H9 (cell line): ENCODE results near the gene MCFD2. TPM values are rescaled to one million over a fixed set of nuclear protein-coding genes. Genes with fewer than 3 reads are reported as not detected.

Experiments
- DNase-seq: peaks from one replicate; pipeline ENCODE4 v3.0.0-alpha.2; 2017
- H2AFZ ChIP-seq: one replicate; pipeline ENCODE4 v1.6.1; 2013; ENCODE audit warnings: mild to moderate bottlenecking, low read length, control low read depth, moderate library complexity
- H2AK5ac ChIP-seq: 2 replicates; pipeline ENCODE4 v1.6.1; 2013; ENCODE audit warnings: low read length, control low read depth, mixed read lengths; ENCODE audit not compliant: insufficient read length
- H2BK120ac ChIP-seq: one replicate; pipeline ENCODE4 v1.6.1; 2013; ENCODE audit warnings: low read depth, mild to moderate bottlenecking, low read length, control low read depth, inconsistent platforms; ENCODE audit not compliant: poor library complexity, severe bottlenecking
- H2BK12ac ChIP-seq: 2 replicates; pipeline ENCODE4 v1.6.1; 2013; ENCODE audit warnings: low read length, control low read depth, mixed read lengths, low read depth; ENCODE audit not compliant: insufficient read length
- H2BK15ac ChIP-seq: 2 replicates; pipeline ENCODE4 v1.6.1; 2013; ENCODE audit warnings: low read depth, low read length, control low read depth
- H2BK20ac ChIP-seq: one replicate; pipeline ENCODE4 v1.6.1; 2013; ENCODE audit warnings: low read depth, mild to moderate bottlenecking, low read length, control low read depth, inconsistent platforms; ENCODE audit not compliant: poor library complexity, severe bottlenecking
- H2BK5ac ChIP-seq: 2 replicates; pipeline ENCODE4 v1.6.1; 2013; ENCODE audit warnings: low read length, control low read depth, mixed read lengths; ENCODE audit not compliant: insufficient read length
- H3K14ac ChIP-seq: 2 replicates; pipeline ENCODE4 v1.6.1; 2013; ENCODE audit warnings: low read length, control low read depth; ENCODE audit not compliant: insufficient read depth
- H3K18ac ChIP-seq: 2 replicates; pipeline ENCODE4 v1.6.1; 2013; ENCODE audit warnings: low read depth, mild to moderate bottlenecking, mixed read lengths, low read length, control low read depth; ENCODE audit not compliant: insufficient read length
- H3K23ac ChIP-seq: 2 replicates; pipeline ENCODE4 v1.6.1; 2013; ENCODE audit warnings: low read length, control low read depth, mixed read lengths, low read depth; ENCODE audit not compliant: insufficient read length
- H3K23me2 ChIP-seq: 2 replicates; pipeline ENCODE4 v1.6.1; 2013; ENCODE audit warnings: low read depth, mild to moderate bottlenecking, mixed read lengths, low read length, control low read depth; ENCODE audit not compliant: insufficient read length, poor library complexity, severe bottlenecking
- H3K27ac ChIP-seq: 2 replicates; pipeline ENCODE4 v1.5.1; 2013; ENCODE audit warnings: low read length, control low read depth, mixed read lengths, low read depth; ENCODE audit not compliant: insufficient read length
- H3K27me3 ChIP-seq: 2 replicates; pipeline ENCODE4 v1.6.1; 2013; ENCODE audit warnings: low read length, control low read depth, inconsistent platforms; ENCODE audit not compliant: insufficient read depth
- H3K4ac ChIP-seq: 2 replicates; pipeline ENCODE4 v1.6.1; 2013; ENCODE audit warnings: low read depth, mild to moderate bottlenecking, control low read depth, inconsistent platforms, low read length, moderate library complexity
- H3K4me1 ChIP-seq: 2 replicates; pipeline ENCODE4 v1.6.1; 2013; ENCODE audit warnings: low read length, control low read depth, inconsistent platforms; ENCODE audit not compliant: insufficient read depth
- H3K4me2 ChIP-seq: 2 replicates; pipeline ENCODE4 v1.6.1; 2013; ENCODE audit warnings: low read length, control low read depth, mixed read lengths; ENCODE audit not compliant: insufficient read length, insufficient read depth
- H3K56ac ChIP-seq: 2 replicates; pipeline ENCODE4 v1.6.1; 2013; ENCODE audit warnings: low read depth, mild to moderate bottlenecking, mixed read lengths, low read length, control low read depth; ENCODE audit not compliant: insufficient read length
- H3K79me1 ChIP-seq: 2 replicates; pipeline ENCODE4 v1.6.1; 2013; ENCODE audit warnings: low read depth, mild to moderate bottlenecking, moderate library complexity, low read length, control low read depth, inconsistent platforms; ENCODE audit not compliant: insufficient read depth, poor library complexity, severe bottlenecking
- H3K79me2 ChIP-seq: 2 replicates; pipeline ENCODE4 v1.6.1; 2013; ENCODE audit warnings: low read length, control low read depth, inconsistent platforms; ENCODE audit not compliant: insufficient read depth
- H3K9ac ChIP-seq: 2 replicates; pipeline ENCODE4 v1.6.1; 2013; ENCODE audit warnings: low read length, control low read depth, mixed read lengths; ENCODE audit not compliant: insufficient read length; ENCODE audit errors: extremely low read depth
- H3K9me3 ChIP-seq: one replicate; pipeline ENCODE4 v1.6.1; 2013; ENCODE audit warnings: low read depth, low read length, inconsistent platforms; ENCODE audit not compliant: control insufficient read depth
- H3T11ph ChIP-seq: one replicate; pipeline ENCODE4 v1.6.1; 2013; ENCODE audit warnings: mild to moderate bottlenecking, low read length, control low read depth, inconsistent platforms
- H4K20me1 ChIP-seq: one replicate; pipeline ENCODE4 v1.6.1; 2013; ENCODE audit not compliant: control insufficient read depth, insufficient read length, insufficient read depth
- H4K5ac ChIP-seq: 2 replicates; pipeline ENCODE4 v1.6.1; 2013; ENCODE audit warnings: low read depth, mild to moderate bottlenecking, mixed read lengths, low read length, control low read depth; ENCODE audit not compliant: insufficient read length
- H4K8ac ChIP-seq: replicated peaks from 2 replicates; pipeline ENCODE4 v1.6.1; 2013; ENCODE audit warnings: low read length, control low read depth, mixed read lengths, low read depth; ENCODE audit not compliant: insufficient read length
- H4K91ac ChIP-seq: 2 replicates; pipeline ENCODE4 v1.6.1; 2013; ENCODE audit warnings: low read depth, mild to moderate bottlenecking, moderate library complexity, mixed read lengths, low read length, control low read depth; ENCODE audit not compliant: insufficient read length
- H3K27ac Mint-ChIP-seq, 3 experiments: 2 replicates in 2 of 3; 3 replicates in 1 of 3; pipeline ENCODE4 v1.8.0; 2020 to 2021; ENCODE audit warnings: mixed read lengths in 3 of 3, mild to moderate bottlenecking in 1 of 3, moderate library complexity in 1 of 3
- H3K27me3 Mint-ChIP-seq: 2 replicates; pipeline ENCODE4 v1.8.0; 2021; ENCODE audit warnings: low read depth, mild to moderate bottlenecking, moderate library complexity, mixed read lengths
- H3K36me3 Mint-ChIP-seq, 3 experiments: 2 replicates in 2 of 3; 3 replicates in 1 of 3; pipeline ENCODE4 v1.8.0; 2020 to 2021; ENCODE audit warnings: low read depth in 3 of 3, mixed read lengths in 3 of 3; ENCODE audit not compliant: insufficient read depth in 1 of 3
- H3K4me1 Mint-ChIP-seq, 2 experiments: 2 replicates each; pipeline ENCODE4 v1.8.0; 2020; ENCODE audit warnings: mixed read lengths in 2 of 2
- H3K4me3 Mint-ChIP-seq, 2 experiments: 2 replicates in 1 of 2; 3 replicates in 1 of 2; pipeline ENCODE4 v1.8.0; 2020 to 2021; ENCODE audit warnings: mild to moderate bottlenecking in 2 of 2, mixed read lengths in 2 of 2, moderate library complexity in 1 of 2
- H3K9me3 Mint-ChIP-seq, 2 experiments: 2 replicates in 1 of 2; 3 replicates in 1 of 2; pipeline ENCODE4 v1.8.0; 2020; ENCODE audit warnings: mild to moderate bottlenecking in 2 of 2, mixed read lengths in 2 of 2, moderate library complexity in 1 of 2
- WGBS: extraction: QIAGEN DNeasy Blood & Tissue Kit; methylation state at CpG from one replicate; pipeline ENCODE4 v1.1.7; 2013; ENCODE audit warnings: missing lambda C conversion rate, low lambda C conversion rate, mixed read lengths; ENCODE audit not compliant: insufficient read length; ENCODE audit errors: extremely low coverage; 5-methylcytosine and 5-hydroxymethylcytosine counted together
- total RNA-seq: library from RNA; stranded (reverse); gene quantifications from 2 replicates; pipeline ENCODE4 v1.2.1, GENCODE V29; 2021
- TF ChIP-seq, protein P1 (sequence below): fragments of 200-600 bp; sonication (generic); conservative IDR thresholded peaks from 3 replicates; pipeline ENCODE4 v1.8.0; 2021; ENCODE audit warnings: antibody characterized with exemption, mild to moderate bottlenecking

The MCFD2 gene
- total RNA-seq, 1 experiment from 2014 or later: 64.6 TPM

DNA sequence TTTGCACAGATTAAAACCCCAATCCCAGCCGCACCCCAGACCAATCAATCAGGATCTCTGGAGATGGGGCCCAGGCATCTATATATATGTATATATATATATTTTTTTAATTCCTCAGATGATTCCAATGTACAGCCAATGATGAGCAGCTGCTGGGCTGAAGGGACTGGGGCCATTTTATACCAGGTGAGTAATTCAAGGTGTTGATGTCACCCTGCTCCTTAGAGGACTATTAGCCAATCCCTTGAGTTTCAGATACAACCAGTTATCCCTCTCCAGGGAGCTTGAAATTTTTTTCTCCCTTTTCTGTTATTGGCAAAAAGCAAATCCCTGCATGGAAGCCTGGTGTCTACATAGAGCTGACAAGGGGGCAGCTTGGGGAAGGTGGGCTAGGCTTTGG, 59.8 kb downstream of the MCFD2 start:
- Histone ChIP-seq H3K4ac (no peak overlapping the region), H3K27ac (no peak overlapping the region), H3K27me3 (no peaks in the 10 kb centered on the region), H3T11ph (no peak overlapping the region), H2BK5ac (no peak overlapping the region), H4K8ac (no peak overlapping the region), H3K23me2 (no peaks in the 10 kb centered on the region), H3K4me1 (no peaks in the 10 kb centered on the region), H2BK12ac (no peak overlapping the region), H2BK20ac (no peak overlapping the region), H3K18ac (no peak overlapping the region), H3K14ac (no peak overlapping the region), H3K79me2 (no peaks in the 10 kb centered on the region), H3K23ac (no peak overlapping the region), H3K4me2 (no peak overlapping the region), H2BK15ac (no peak overlapping the region), H4K91ac (no peak overlapping the region), H2AFZ (no peak overlapping the region), H4K5ac (no peak overlapping the region), H3K9ac (no peak overlapping the region), H3K9me3 (no peaks in the 10 kb centered on the region), H3K56ac (no peak overlapping the region), H3K79me1 (no peaks in the 10 kb centered on the region), H2AK5ac (no peak overlapping the region), H4K20me1 (no peaks in the 10 kb centered on the region), H2BK120ac (no peak overlapping the region)
- Mint-ChIP-seq H3K9me3 (0 out of 5 replicates have a peak, but pooled peaks cover 0 to 2% of the 10 kb centered on the region in 2 experiments), H3K27ac (no peak overlapping the region), H3K36me3 (no peaks in the 10 kb centered on the region), H3K4me3 (no peak overlapping the region), H3K27me3 (no peaks in the 10 kb centered on the region), H3K4me1 (no peaks in the 10 kb centered on the region)
- DNase-seq: no peak
- TF ChIP-seq, protein P1, sequence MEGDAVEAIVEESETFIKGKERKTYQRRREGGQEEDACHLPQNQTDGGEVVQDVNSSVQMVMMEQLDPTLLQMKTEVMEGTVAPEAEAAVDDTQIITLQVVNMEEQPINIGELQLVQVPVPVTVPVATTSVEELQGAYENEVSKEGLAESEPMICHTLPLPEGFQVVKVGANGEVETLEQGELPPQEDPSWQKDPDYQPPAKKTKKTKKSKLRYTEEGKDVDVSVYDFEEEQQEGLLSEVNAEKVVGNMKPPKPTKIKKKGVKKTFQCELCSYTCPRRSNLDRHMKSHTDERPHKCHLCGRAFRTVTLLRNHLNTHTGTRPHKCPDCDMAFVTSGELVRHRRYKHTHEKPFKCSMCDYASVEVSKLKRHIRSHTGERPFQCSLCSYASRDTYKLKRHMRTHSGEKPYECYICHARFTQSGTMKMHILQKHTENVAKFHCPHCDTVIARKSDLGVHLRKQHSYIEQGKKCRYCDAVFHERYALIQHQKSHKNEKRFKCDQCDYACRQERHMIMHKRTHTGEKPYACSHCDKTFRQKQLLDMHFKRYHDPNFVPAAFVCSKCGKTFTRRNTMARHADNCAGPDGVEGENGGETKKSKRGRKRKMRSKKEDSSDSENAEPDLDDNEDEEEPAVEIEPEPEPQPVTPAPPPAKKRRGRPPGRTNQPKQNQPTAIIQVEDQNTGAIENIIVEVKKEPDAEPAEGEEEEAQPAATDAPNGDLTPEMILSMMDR: no peak
- WGBS: no CpG with 5 or more reads among the region's 1 CpG
